DND-41 (cell line): ENCODE measurements around the gene PHF3.

Experiments
- ATAC-seq: fragments of 200-7000 bp; cut with Tn5 transposase; 3 replicates; pipeline ENCODE4 v1.9.1; 2021; ENCODE audit warnings: low read depth; ENCODE audit not compliant: insufficient read depth
- DNase-seq: peaks from one replicate; pipeline ENCODE4 v3.0.0-alpha.2; 2020
- H2AFZ ChIP-seq: 2 replicates; pipeline ENCODE4 v1.6.0; 2012; ENCODE audit warnings: low read depth, low read length
- H3K27ac ChIP-seq: 2 replicates; pipeline ENCODE4 v1.5.1; 2012; ENCODE audit warnings: low read length, inconsistent platforms
- H3K27me3 ChIP-seq: fragments of 200-600 bp; sonication (generic); 2 replicates; pipeline ENCODE4 v1.6.0; 2012; ENCODE audit warnings: low read length, mild to moderate bottlenecking, inconsistent platforms; ENCODE audit not compliant: insufficient read depth, poor library complexity
- H3K36me3 ChIP-seq: 2 replicates; pipeline ENCODE4 v1.5.1; 2012; ENCODE audit warnings: low read length, inconsistent platforms; ENCODE audit not compliant: insufficient read depth
- H3K4me1 ChIP-seq: 2 replicates; pipeline ENCODE4 v1.5.1; 2012; ENCODE audit warnings: mild to moderate bottlenecking, low read length; ENCODE audit not compliant: insufficient read depth
- H3K4me2 ChIP-seq: 2 replicates; pipeline ENCODE4 v1.6.0; 2012; ENCODE audit warnings: mild to moderate bottlenecking, moderate library complexity, low read length, inconsistent platforms; ENCODE audit not compliant: insufficient read depth
- H3K4me3 ChIP-seq, 2 experiments: fragments of 200-600 bp in 1 of 2; shearing (Covaris generic) in 1 of 2; 2 replicates each; pipeline ENCODE4 v1.5.1; 2012 to 2016; ENCODE audit warnings: inconsistent platforms in 2 of 2, low read length in 2 of 2, mild to moderate bottlenecking in 2 of 2, low read depth in 1 of 2, moderate library complexity in 1 of 2
- H3K79me2 ChIP-seq: 2 replicates; pipeline ENCODE4 v1.6.0; 2012; ENCODE audit warnings: low read length, inconsistent platforms; ENCODE audit not compliant: insufficient read depth
- H3K9ac ChIP-seq: 2 replicates; pipeline ENCODE4 v1.6.0; 2012; ENCODE audit warnings: low read depth, mild to moderate bottlenecking, inconsistent platforms, low read length, moderate library complexity
- H3K9me3 ChIP-seq: 2 replicates; pipeline ENCODE4 v1.5.1; 2012; ENCODE audit warnings: low read length, moderate library complexity, mild to moderate bottlenecking, inconsistent platforms; ENCODE audit not compliant: insufficient read depth, severe bottlenecking
- H4K20me1 ChIP-seq: 2 replicates; pipeline ENCODE4 v1.6.0; 2012; ENCODE audit warnings: low read length; ENCODE audit not compliant: insufficient read depth
- EZH2 ChIP-seq: IDR thresholded peaks from 3 replicates; pipeline ENCODE4 v1.6.1; 2012; ENCODE audit warnings: borderline replicate concordance, low read depth, mild to moderate bottlenecking, moderate library complexity, low read length, inconsistent platforms; ENCODE audit not compliant: severe bottlenecking
- TF ChIP-seq, protein P1 (sequence below): IDR thresholded peaks from 2 replicates; pipeline ENCODE4 v1.5.1; 2012; ENCODE audit warnings: borderline replicate concordance, low read length, moderate library complexity, mild to moderate bottlenecking; ENCODE audit not compliant: poor library complexity, severe bottlenecking; ENCODE audit errors: extremely low read depth

The PHF3 gene

DNA sequence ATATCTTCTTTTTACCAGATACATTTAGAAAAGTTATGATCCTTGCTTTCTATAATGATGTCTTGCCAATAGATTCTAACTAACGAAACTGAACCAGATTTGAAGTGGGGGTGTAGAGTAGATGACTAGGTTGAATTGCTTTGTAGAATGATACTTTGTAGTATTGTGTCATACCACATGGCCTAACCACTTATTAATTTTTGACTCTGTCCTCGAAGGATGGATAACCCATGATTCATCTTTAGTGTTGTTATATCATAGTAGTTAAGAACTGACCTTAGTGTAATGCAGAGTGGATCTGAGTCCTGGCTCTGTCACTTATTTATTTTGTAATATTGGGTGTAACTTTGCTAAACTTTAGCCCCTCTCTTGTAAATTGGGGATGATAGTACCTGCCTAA lies 4.5 kb downstream of the PHF3 start:
- Histone ChIP-seq H3K4me1 (peaks cover 59% of the 10 kb centered on the region), H3K36me3 (peaks cover 18% of the 10 kb centered on the region), H3K9me3 (no peaks in the 10 kb centered on the region), H3K9ac (no peak overlapping the region), H3K4me2 (peak overlapping the region; percentile 89; the same call in 1 of the 2 replicates), H3K4me3 (peak overlapping the region in 1 of 2 experiments; percentile 1; a peak in 1 of 4 replicates), H3K79me2 (peaks cover 95% of the 10 kb centered on the region), H4K20me1 (peaks cover 79% of the 10 kb centered on the region), H3K27me3 (no peaks in the 10 kb centered on the region), H2AFZ (no peak overlapping the region), H3K27ac (no peak overlapping the region)
- no peak for ATAC-seq
- no peak for DNase-seq
- TF ChIP-seq EZH2, result no peak
- TF ChIP-seq, protein P1, sequence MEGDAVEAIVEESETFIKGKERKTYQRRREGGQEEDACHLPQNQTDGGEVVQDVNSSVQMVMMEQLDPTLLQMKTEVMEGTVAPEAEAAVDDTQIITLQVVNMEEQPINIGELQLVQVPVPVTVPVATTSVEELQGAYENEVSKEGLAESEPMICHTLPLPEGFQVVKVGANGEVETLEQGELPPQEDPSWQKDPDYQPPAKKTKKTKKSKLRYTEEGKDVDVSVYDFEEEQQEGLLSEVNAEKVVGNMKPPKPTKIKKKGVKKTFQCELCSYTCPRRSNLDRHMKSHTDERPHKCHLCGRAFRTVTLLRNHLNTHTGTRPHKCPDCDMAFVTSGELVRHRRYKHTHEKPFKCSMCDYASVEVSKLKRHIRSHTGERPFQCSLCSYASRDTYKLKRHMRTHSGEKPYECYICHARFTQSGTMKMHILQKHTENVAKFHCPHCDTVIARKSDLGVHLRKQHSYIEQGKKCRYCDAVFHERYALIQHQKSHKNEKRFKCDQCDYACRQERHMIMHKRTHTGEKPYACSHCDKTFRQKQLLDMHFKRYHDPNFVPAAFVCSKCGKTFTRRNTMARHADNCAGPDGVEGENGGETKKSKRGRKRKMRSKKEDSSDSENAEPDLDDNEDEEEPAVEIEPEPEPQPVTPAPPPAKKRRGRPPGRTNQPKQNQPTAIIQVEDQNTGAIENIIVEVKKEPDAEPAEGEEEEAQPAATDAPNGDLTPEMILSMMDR, result no peak

DNA sequence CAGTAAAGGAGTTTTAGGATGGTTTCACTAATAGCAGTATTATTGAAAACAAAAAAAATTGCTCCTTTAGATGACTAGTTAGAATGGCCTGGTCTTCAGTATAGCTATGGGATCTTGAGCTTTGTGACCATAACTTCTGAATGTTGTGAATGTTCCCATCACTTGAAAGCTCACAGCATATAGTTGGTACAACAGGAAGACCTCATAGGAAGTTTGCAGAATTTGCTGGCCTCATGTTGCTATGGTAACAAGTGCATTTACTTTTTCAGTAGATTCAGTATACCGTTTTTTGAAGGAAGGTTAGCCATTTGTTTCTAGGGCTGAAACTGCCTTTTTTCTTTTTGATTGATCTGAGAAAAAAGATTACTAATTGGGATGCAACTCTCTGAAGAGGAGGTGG lies 8.3 kb downstream of the PHF3 start:
- ATAC-seq, result peak; percentile 66; the same call in 2 of the 3 replicates
- Histone ChIP-seq H3K27me3 (no peaks in the 10 kb centered on the region), H3K4me2 (no peak overlapping the region), H4K20me1 (peaks cover 77% of the 10 kb centered on the region), H2AFZ (no peak overlapping the region), H3K9me3 (no peaks in the 10 kb centered on the region), H3K4me1 (peaks cover 37% of the 10 kb centered on the region), H3K36me3 (peaks cover 28% of the 10 kb centered on the region), H3K79me2 (peaks cover 100% of the 10 kb centered on the region), H3K9ac (no peak overlapping the region), H3K27ac (no peak overlapping the region), H3K4me3 (no peak overlapping the region)
- peak; percentile 8 for DNase-seq
- TF ChIP-seq, protein P1, result no peak
- TF ChIP-seq EZH2, result no peak

DNA sequence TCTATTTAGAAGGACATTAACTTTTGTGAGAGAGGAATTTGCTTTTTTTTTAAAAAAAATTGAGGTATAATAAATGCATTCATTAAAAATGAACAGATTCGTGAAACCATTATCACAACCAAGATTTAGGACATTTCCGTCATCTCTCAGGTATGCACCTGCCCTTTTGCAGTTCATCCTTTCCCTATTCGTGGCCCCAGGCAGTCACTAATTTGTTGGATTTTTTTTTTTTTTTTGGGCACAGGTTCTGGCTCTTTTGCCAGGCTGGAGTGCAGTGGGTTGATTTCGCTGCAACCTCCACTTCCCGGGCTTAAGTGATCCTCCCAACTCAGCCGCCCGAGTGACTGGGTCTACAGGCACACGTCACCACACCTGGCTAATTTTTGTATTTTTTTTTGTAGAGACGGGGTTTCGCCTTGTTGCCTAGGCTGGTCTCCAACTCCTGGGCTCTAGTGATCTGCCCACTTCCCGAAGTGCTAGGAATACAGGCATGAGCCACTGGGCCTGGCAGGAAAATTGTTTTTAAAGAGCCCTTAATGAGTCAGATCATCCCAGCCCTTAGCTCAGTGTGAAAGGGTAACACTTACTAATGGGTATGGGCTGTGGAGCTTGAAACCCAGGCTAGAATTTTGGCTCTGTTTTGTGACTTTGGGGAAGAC lies 9.2 kb downstream of the PHF3 start:
- no peak overlapping the region for H3K27ac ChIP-seq
- ATAC-seq, result no peak
- no peak overlapping the region for H3K9ac ChIP-seq
- H3K27me3 ChIP-seq, result no peaks in the 10 kb centered on the region
- DNase-seq, result no peak
- H3K4me1 ChIP-seq, result peaks cover 28% of the 10 kb centered on the region
- TF ChIP-seq EZH2, result no peak
- TF ChIP-seq, protein P1, result no peak
- peaks cover 77% of the 10 kb centered on the region for H4K20me1 ChIP-seq
- H3K36me3 ChIP-seq, result peaks cover 30% of the 10 kb centered on the region
- H3K9me3 ChIP-seq, result no peaks in the 10 kb centered on the region
- H3K4me2 ChIP-seq, result no peak overlapping the region
- no peak overlapping the region for H2AFZ ChIP-seq
- no peak overlapping the region for H3K4me3 ChIP-seq
- H3K79me2 ChIP-seq, result peaks cover 100% of the 10 kb centered on the region

DNA sequence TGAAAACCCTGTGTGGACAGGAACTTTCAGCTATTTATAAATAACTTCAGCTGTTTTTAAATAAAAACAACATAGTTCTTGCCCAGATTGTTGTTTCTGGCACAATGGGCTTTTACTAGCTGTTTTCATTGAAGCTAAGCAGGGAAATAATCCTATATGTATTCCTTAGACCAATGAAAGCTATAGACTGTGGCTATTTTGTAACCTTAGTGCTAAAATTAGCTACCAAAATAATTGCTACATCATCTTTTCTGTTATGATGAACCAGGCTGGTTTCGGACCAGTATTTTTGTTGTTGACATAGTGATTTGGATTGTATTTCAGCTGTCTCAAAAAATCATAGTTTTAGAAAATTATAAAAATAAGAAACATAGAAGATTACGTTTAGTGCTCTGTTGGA lies 13.7 kb downstream of the PHF3 start:
- Histone ChIP-seq H3K4me2 (no peak overlapping the region), H3K79me2 (peaks cover 100% of the 10 kb centered on the region), H3K4me3 (no peak overlapping the region), H3K4me1 (0 out of 2 replicates have a peak, but pooled peaks cover 2% of the 10 kb centered on the region), H3K27ac (no peak overlapping the region), H4K20me1 (peaks cover 79% of the 10 kb centered on the region), H3K27me3 (no peaks in the 10 kb centered on the region), H3K9me3 (no peaks in the 10 kb centered on the region), H3K9ac (no peak overlapping the region), H2AFZ (no peak overlapping the region), H3K36me3 (peaks cover 21% of the 10 kb centered on the region)
- ATAC-seq (no peak), DNase-seq (no peak)
- TF ChIP-seq, protein P1, result no peak
- no peak for TF ChIP-seq EZH2
